ENCODE measurements around the gene DNAH14.
"Not testable (repeated sequence)": the region's sequence is repeated elsewhere in the genome, so short reads cannot be mapped to it uniquely, and the experiment has no call there.

DNAH14 gene

GRCh38 chr1:225152061-225152460 is 222.6 kb downstream of the DNAH14 start:
- Histone ChIP-seq H3K9ac (no peak overlapping the region), H3K79me2 (no peaks in the 10 kb centered on the region), H3K27me3 (ENCODE audit: control insufficient read depth, insufficient read depth, low read length) (no peaks in the 10 kb centered on the region), H3K4me1 (no peaks in the 10 kb centered on the region), H3K4me2 (ENCODE audit: low read length) (no peak overlapping the region), H3K9me3 (ENCODE audit: control insufficient read depth, low read length) (no peaks in the 10 kb centered on the region), H2AFZ (no peak overlapping the region), H3K4me3 (ENCODE audit: low read depth, low read length) (no peak overlapping the region), H3K27ac (no peak overlapping the region), H3K36me3 (ENCODE audit: control insufficient read depth, insufficient read depth, low read length) (no peaks in the 10 kb centered on the region)
- no peak for TF ChIP-seq CTCF (IDR thresholded peaks at IDR 0.05)

GRCh38 chr1:225155555-225155954 is 226.1 kb downstream of the DNAH14 start:
- H3K4me1 ChIP-seq = no peaks in the 10 kb centered on the region
- no peaks in the 10 kb centered on the region for H3K79me2 ChIP-seq
- no peak for TF ChIP-seq CTCF (IDR thresholded peaks at IDR 0.05)
- H3K27ac ChIP-seq = no peak overlapping the region
- H3K36me3 ChIP-seq (ENCODE audit: control insufficient read depth, insufficient read depth, low read length) = no peaks in the 10 kb centered on the region
- no peak overlapping the region for H2AFZ ChIP-seq
- H3K9ac ChIP-seq = no peak overlapping the region
- H3K27me3 ChIP-seq (ENCODE audit: control insufficient read depth, insufficient read depth, low read length) = no peaks in the 10 kb centered on the region
- H3K4me2 ChIP-seq (ENCODE audit: low read length) = no peak overlapping the region
- H3K9me3 ChIP-seq (ENCODE audit: control insufficient read depth, low read length) = no peaks in the 10 kb centered on the region
- H3K4me3 ChIP-seq (ENCODE audit: low read depth, low read length) = no peak overlapping the region

GRCh38 chr1:225156254-225156653 is 226.8 kb downstream of the DNAH14 start:
- H3K36me3 ChIP-seq (ENCODE audit: control insufficient read depth, insufficient read depth, low read length) = no peaks in the 10 kb centered on the region
- TF ChIP-seq CTCF (IDR thresholded peaks at IDR 0.05) = no peak

GRCh38 chr1:225158291-225158690 is 228.8 kb downstream of the DNAH14 start:
- TF ChIP-seq CTCF (IDR thresholded peaks at IDR 0.05) = no peak
- H2AFZ ChIP-seq = no peak overlapping the region
- no peaks in the 10 kb centered on the region for H3K9me3 ChIP-seq (ENCODE audit: control insufficient read depth, low read length)
- H3K4me2 ChIP-seq (ENCODE audit: low read length) = no peak overlapping the region
- H3K36me3 ChIP-seq (ENCODE audit: control insufficient read depth, insufficient read depth, low read length) = no peaks in the 10 kb centered on the region
- H3K4me1 ChIP-seq = no peaks in the 10 kb centered on the region
- no peaks in the 10 kb centered on the region for H3K27me3 ChIP-seq (ENCODE audit: control insufficient read depth, insufficient read depth, low read length)
- H3K79me2 ChIP-seq = no peaks in the 10 kb centered on the region
- H3K9ac ChIP-seq = no peak overlapping the region
- H3K4me3 ChIP-seq (ENCODE audit: low read depth, low read length) = no peak overlapping the region
- H3K27ac ChIP-seq = no peak overlapping the region

More at GRCh38 chr1:225156254-225156653, 226.8 kb downstream of the DNAH14 start:
- Histone ChIP-seq H3K9me3 (ENCODE audit: control insufficient read depth, low read length) (no peaks in the 10 kb centered on the region), H3K4me2 (ENCODE audit: low read length) (no peak overlapping the region), H3K27ac (no peak overlapping the region), H3K4me3 (ENCODE audit: low read depth, low read length) (no peak overlapping the region), H3K4me1 (no peaks in the 10 kb centered on the region), H3K27me3 (ENCODE audit: control insufficient read depth, insufficient read depth, low read length) (no peaks in the 10 kb centered on the region), H3K9ac (no peak overlapping the region), H2AFZ (no peak overlapping the region), H3K79me2 (no peaks in the 10 kb centered on the region)

GRCh38 chr1:225159793-225160192 is 230.3 kb downstream of the DNAH14 start:
- no peak overlapping the region for H3K4me2 ChIP-seq (ENCODE audit: low read length)
- no peak overlapping the region for H2AFZ ChIP-seq
- H3K9me3 ChIP-seq (ENCODE audit: control insufficient read depth, low read length) = no peaks in the 10 kb centered on the region
- no peak overlapping the region for H3K4me3 ChIP-seq (ENCODE audit: low read depth, low read length)
- no peak for TF ChIP-seq CTCF (IDR thresholded peaks at IDR 0.05)
- no peaks in the 10 kb centered on the region for H3K79me2 ChIP-seq
- H3K27ac ChIP-seq = no peak overlapping the region
- H3K27me3 ChIP-seq (ENCODE audit: control insufficient read depth, insufficient read depth, low read length) = no peaks in the 10 kb centered on the region
- H3K4me1 ChIP-seq = no peaks in the 10 kb centered on the region
- no peak overlapping the region for H3K9ac ChIP-seq
- no peaks in the 10 kb centered on the region for H3K36me3 ChIP-seq (ENCODE audit: control insufficient read depth, insufficient read depth, low read length)

GRCh38 chr1:225177409-225177808 is 247.9 kb downstream of the DNAH14 start:
- not testable (repeated sequence) for H3K27ac ChIP-seq; H3K9me3 ChIP-seq (ENCODE audit: control insufficient read depth, low read length); H3K79me2 ChIP-seq; H3K4me3 ChIP-seq (ENCODE audit: low read depth, low read length); H3K4me2 ChIP-seq (ENCODE audit: low read length); H3K27me3 ChIP-seq (ENCODE audit: control insufficient read depth, insufficient read depth, low read length); H3K36me3 ChIP-seq (ENCODE audit: control insufficient read depth, insufficient read depth, low read length); H3K9ac ChIP-seq; H2AFZ ChIP-seq; H3K4me1 ChIP-seq
